ENCODE data around the gene HOXC11.

HOXC11 gene

DNA sequence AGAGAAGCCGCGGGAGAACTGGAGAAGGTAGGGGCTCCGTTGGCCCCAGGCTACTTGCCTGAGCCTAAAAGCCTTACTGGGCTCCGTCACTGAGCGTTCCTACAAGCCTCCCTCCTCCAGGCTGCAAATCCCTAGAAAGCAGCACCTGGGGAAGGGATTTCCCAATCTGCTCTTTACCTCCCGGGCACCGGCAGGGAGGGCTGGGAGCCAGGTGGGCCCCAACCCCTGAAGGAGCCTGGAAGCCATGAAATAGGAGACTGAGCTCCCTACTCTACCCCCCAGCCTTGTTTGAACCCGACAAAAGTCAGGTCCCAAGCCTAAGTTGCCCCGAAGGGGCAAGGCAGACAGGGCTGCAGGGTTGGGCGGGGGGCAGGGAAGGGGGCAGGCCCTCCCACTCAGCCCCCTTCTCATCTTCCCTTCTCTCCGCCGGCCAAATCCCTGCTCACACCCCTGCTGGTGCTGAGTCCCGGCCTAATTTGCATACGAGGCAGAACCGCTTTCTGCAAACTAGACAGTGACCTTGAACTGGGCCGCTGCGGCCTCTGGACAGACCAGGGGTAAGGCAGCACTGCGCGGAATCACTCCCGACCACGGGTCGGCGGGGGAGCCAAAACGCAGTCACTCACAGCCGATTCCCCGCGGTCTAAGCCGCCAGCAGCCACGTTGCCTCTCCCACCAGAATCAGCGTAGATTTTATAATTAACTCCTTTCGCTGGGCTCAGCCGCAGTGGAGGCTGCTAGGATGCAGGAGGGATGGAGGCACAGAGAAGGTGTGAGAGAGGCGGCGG lies 21.9 kb upstream of the HOXC11 start:
- H3K4me3 Mint-ChIP-seq = no peak overlapping the region
- no peak for ATAC-seq (ENCODE audit: low read depth)
- peaks cover 35% of the 10 kb centered on the region for H3K27me3 Mint-ChIP-seq
- peaks cover 2% of the 10 kb centered on the region for H3K36me3 Mint-ChIP-seq
- peak overlapping the region; percentile 47 for H3K27ac Mint-ChIP-seq
- peaks cover 7% of the 10 kb centered on the region for H3K4me1 Mint-ChIP-seq
- H3K9me3 Mint-ChIP-seq = peaks cover 4% of the 10 kb centered on the region
- DNase-seq (ENCODE audit: low spot score in 2 of 2) = no peak

DNA sequence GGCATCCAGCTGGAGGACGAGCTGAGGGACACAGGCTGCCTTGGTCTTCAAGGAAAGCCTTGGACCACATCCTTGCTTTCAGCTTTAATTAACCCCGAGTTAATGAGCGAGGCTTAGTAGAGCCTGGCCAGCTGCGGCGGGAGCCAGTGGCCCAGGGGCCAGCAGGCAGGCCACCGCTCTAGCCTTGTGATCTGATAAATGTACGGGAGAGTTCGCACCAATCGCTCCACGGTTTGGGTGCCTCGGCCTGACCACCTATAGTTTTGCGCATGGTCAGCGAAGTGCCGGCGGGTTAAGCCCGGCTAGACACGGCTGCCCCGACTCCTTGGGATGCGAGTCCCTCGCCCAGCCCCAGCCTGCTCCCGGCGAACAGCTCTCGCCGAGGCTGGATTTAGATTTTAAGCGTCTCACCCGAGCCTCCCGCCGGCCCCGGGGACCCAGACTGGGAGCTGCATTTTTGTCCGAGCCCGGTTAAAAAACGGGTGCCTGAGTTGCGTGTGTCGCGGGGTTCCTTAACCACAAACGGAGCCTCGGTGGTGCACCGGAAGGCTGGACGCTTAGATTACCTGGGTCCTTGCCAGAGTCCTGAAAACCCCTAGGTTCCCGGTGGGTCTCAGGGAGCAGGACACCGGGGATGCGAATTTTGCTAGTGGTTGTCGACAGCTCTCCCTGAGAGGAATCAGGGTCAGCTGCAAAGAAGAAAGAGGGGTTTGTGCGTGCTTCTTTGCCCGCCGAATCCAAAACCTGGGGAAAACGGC lies 21.2 kb upstream of the HOXC11 start:
- H3K36me3 Mint-ChIP-seq = peaks cover 3% of the 10 kb centered on the region
- peaks cover 4% of the 10 kb centered on the region for H3K9me3 Mint-ChIP-seq
- H3K4me1 Mint-ChIP-seq = peaks cover 10% of the 10 kb centered on the region
- peaks cover 33% of the 10 kb centered on the region for H3K27me3 Mint-ChIP-seq
- no peak overlapping the region for H3K4me3 Mint-ChIP-seq
- no peak for DNase-seq (ENCODE audit: low spot score in 2 of 2)
- ATAC-seq (ENCODE audit: low read depth) = no peak
- H3K27ac Mint-ChIP-seq = peak overlapping the region; percentile 53

- H3K4me3 Mint-ChIP-seq = no peak overlapping the region
- H3K27me3 Mint-ChIP-seq = peaks cover 33% of the 10 kb centered on the region
- H3K36me3 Mint-ChIP-seq = peaks cover 3% of the 10 kb centered on the region
- no peak for DNase-seq (ENCODE audit: low spot score in 2 of 2)
- peak overlapping the region; percentile 53 for H3K27ac Mint-ChIP-seq
- H3K4me1 Mint-ChIP-seq = peaks cover 15% of the 10 kb centered on the region
- no peak for ATAC-seq (ENCODE audit: low read depth)
- peaks cover 4% of the 10 kb centered on the region for H3K9me3 Mint-ChIP-seq
Measured at GRCh38 chr12:53952335-53952694, 20.6 kb upstream of the HOXC11 start.

GRCh38 chr12:53952871-53953734 lies 19.8 kb upstream of the HOXC11 start:
- H3K27ac Mint-ChIP-seq = peak overlapping the region; percentile 73
- DNase-seq (ENCODE audit: low spot score in 2 of 2) = no peak
- H3K4me1 Mint-ChIP-seq = peaks cover 15% of the 10 kb centered on the region
- no peak overlapping the region for H3K4me3 Mint-ChIP-seq
- H3K36me3 Mint-ChIP-seq = peaks cover 3% of the 10 kb centered on the region
- H3K27me3 Mint-ChIP-seq = peaks cover 35% of the 10 kb centered on the region
- peaks cover 4% of the 10 kb centered on the region for H3K9me3 Mint-ChIP-seq
- ATAC-seq (ENCODE audit: low read depth) = no peak

GRCh38 chr12:53953831-53954693 lies 18.9 kb upstream of the HOXC11 start:
- H3K27ac Mint-ChIP-seq = peak overlapping the region; percentile 73
- H3K4me1 Mint-ChIP-seq = peaks cover 15% of the 10 kb centered on the region

DNA sequence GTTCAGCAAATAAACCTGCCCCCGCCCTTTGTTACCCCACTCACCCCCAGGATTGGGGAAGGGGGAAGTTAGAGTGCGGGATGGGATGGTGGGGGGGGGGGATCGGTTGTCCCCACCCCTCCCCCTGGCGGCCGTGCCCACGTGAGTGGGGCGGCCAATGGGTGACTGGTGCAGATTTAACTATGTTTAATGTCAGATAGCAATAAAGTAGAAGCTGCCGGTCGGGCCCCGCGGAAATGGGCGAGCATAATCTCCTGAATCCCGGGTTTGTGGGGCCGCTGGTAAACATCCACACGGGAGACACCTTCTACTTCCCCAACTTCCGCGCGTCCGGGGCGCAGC lies 18.3 kb upstream of the HOXC11 start, which contains the start of gene HOXC12:
HOXC12 (plus strand) TSS at position 210 of the 342 bp plus-strand sequence; CDS start at position 237, 27 bp downstream.
- peaks cover 3% of the 10 kb centered on the region for H3K36me3 Mint-ChIP-seq
- peaks cover 38% of the 10 kb centered on the region for H3K27me3 Mint-ChIP-seq
- H3K4me1 Mint-ChIP-seq = peaks cover 15% of the 10 kb centered on the region
- DNase-seq (ENCODE audit: low spot score in 2 of 2) (no peak), ATAC-seq (ENCODE audit: low read depth) (no peak)
- peak within 1 kb of the TSS; percentile 73 for H3K27ac Mint-ChIP-seq
- no peak within 1 kb of the TSS for H3K4me3 Mint-ChIP-seq
- H3K9me3 Mint-ChIP-seq = peaks cover 4% of the 10 kb centered on the region

More at GRCh38 chr12:53953831-53954693, 18.9 kb upstream of the HOXC11 start:
- no peak for ATAC-seq (ENCODE audit: low read depth)
- H3K9me3 Mint-ChIP-seq = peaks cover 4% of the 10 kb centered on the region
- peaks cover 3% of the 10 kb centered on the region for H3K36me3 Mint-ChIP-seq
- no peak overlapping the region for H3K4me3 Mint-ChIP-seq
- peaks cover 37% of the 10 kb centered on the region for H3K27me3 Mint-ChIP-seq
- no peak for DNase-seq (ENCODE audit: low spot score in 2 of 2)

- Mint-ChIP-seq H3K4me3 (no peak overlapping the region), H3K9me3 (peaks cover 6% of the 10 kb centered on the region), H3K27ac (peak overlapping the region; percentile 67), H3K27me3 (peaks cover 41% of the 10 kb centered on the region), H3K36me3 (peaks cover 3% of the 10 kb centered on the region), H3K4me1 (peaks cover 15% of the 10 kb centered on the region)
- DNase-seq (ENCODE audit: low spot score in 2 of 2) (no peak), ATAC-seq (ENCODE audit: low read depth) (no peak)
Measured at GRCh38 chr12:53955036-53955775, 17.7 kb upstream of the HOXC11 start.

- H3K27me3 Mint-ChIP-seq = peaks cover 43% of the 10 kb centered on the region
- H3K27ac Mint-ChIP-seq = peak overlapping the region; percentile 67
- peaks cover 3% of the 10 kb centered on the region for H3K36me3 Mint-ChIP-seq
- H3K9me3 Mint-ChIP-seq = peaks cover 6% of the 10 kb centered on the region
- no peak for DNase-seq (ENCODE audit: low spot score in 2 of 2)
- H3K4me3 Mint-ChIP-seq = no peak overlapping the region
- H3K4me1 Mint-ChIP-seq = peaks cover 15% of the 10 kb centered on the region
- no peak for ATAC-seq (ENCODE audit: low read depth)
Measured at GRCh38 chr12:53955776-53956250, 17.1 kb upstream of the HOXC11 start.

- H3K9me3 Mint-ChIP-seq = peaks cover 6% of the 10 kb centered on the region
- H3K4me1 Mint-ChIP-seq = peaks cover 11% of the 10 kb centered on the region
- ATAC-seq (ENCODE audit: low read depth) (no peak), DNase-seq (ENCODE audit: low spot score in 2 of 2) (no peak)
- peak overlapping the region; percentile 67 for H3K27ac Mint-ChIP-seq
- H3K4me3 Mint-ChIP-seq = peak overlapping the region; percentile 9
- peaks cover 3% of the 10 kb centered on the region for H3K36me3 Mint-ChIP-seq
- peaks cover 39% of the 10 kb centered on the region for H3K27me3 Mint-ChIP-seq
Measured at GRCh38 chr12:53956251-53956887, 16.6 kb upstream of the HOXC11 start.

DNA sequence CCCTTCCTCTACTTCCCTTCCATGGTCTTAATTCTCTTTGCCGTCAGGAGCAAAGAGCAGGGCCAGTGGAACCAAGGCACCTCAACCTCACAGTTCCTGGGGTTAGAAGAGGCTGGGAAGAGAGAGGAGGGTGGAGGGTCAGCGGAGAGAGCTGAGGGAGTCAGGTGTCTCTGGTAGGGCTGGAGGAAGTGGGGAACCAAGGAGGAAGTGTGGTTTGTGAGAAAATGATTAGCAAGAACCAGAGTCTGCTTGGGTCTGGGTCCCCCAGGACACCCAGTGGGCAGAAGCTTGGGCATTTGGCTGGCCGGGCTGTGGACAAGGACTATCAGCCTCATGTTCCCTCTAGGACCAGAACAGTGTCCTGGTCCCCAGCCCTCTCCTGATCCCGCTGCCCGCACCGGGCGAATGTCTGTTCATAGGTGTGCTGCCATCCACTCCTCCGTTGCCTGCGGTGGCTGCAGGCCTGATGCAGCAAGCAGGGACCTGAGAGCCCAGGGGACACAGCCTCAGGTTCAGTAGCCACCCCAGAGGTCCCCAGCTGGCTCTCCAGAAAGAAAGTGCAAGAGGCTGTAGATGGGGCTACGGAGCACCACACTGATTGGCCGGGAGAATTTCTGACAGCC lies 15.9 kb upstream of the HOXC11 start:
- no peak for DNase-seq (ENCODE audit: low spot score in 2 of 2)
- peak; percentile 38 for ATAC-seq (ENCODE audit: low read depth)
- Mint-ChIP-seq H3K9me3 (peaks cover 6% of the 10 kb centered on the region), H3K36me3 (peaks cover 3% of the 10 kb centered on the region), H3K4me1 (peaks cover 11% of the 10 kb centered on the region), H3K4me3 (peak overlapping the region; percentile 24), H3K27ac (peak overlapping the region; percentile 67), H3K27me3 (peaks cover 36% of the 10 kb centered on the region)

GRCh38 chr12:53958128-53958527 lies 14.8 kb upstream of the HOXC11 start:
- DNase-seq (ENCODE audit: low spot score in 2 of 2) (no peak), ATAC-seq (ENCODE audit: low read depth) (no peak)
- Mint-ChIP-seq H3K27me3 (peaks cover 40% of the 10 kb centered on the region), H3K27ac (no peak overlapping the region), H3K4me3 (no peak overlapping the region), H3K36me3 (peaks cover 3% of the 10 kb centered on the region), H3K9me3 (peaks cover 6% of the 10 kb centered on the region), H3K4me1 (peaks cover 11% of the 10 kb centered on the region)

- DNase-seq (ENCODE audit: low spot score in 2 of 2) (no peak), ATAC-seq (ENCODE audit: low read depth) (no peak)
- H3K36me3 Mint-ChIP-seq = peaks cover 3% of the 10 kb centered on the region
- H3K4me1 Mint-ChIP-seq = peaks cover 16% of the 10 kb centered on the region
- H3K4me3 Mint-ChIP-seq = no peak overlapping the region
- peaks cover 4% of the 10 kb centered on the region for H3K9me3 Mint-ChIP-seq
- H3K27ac Mint-ChIP-seq = no peak overlapping the region
- H3K27me3 Mint-ChIP-seq = peaks cover 38% of the 10 kb centered on the region
Measured at GRCh38 chr12:53959314-53959713, 13.6 kb upstream of the HOXC11 start.
